Subcutaneous adipose tissue (tissue), 4 donors: Measurements from ENCODE around the gene GNA14. TPM values are rescaled to one million over a fixed set of nuclear protein-coding genes. Genes with fewer than 3 reads are reported as not detected.

Experiments
- CTCF ChIP-seq: fragments of 450-650 bp; IDR thresholded peaks from one replicate; pipeline ENCODE4 v1.5.1; 2016; ENCODE audit warnings: low read depth, mild to moderate bottlenecking, control low read depth, antibody characterized with exemption, moderate library complexity
- total RNA-seq, 4 donors: library from RNA; depleted of rRNA; stranded (reverse); fragments of >200 nt; gene quantifications; one replicate each; pipeline ENCODE4 v1.1.0, GENCODE V29; 2016

The GNA14 gene
- total RNA-seq, 4 donors from 2014 or later, result 0.98 to 6.4 (median 3.7) TPM

DNA sequence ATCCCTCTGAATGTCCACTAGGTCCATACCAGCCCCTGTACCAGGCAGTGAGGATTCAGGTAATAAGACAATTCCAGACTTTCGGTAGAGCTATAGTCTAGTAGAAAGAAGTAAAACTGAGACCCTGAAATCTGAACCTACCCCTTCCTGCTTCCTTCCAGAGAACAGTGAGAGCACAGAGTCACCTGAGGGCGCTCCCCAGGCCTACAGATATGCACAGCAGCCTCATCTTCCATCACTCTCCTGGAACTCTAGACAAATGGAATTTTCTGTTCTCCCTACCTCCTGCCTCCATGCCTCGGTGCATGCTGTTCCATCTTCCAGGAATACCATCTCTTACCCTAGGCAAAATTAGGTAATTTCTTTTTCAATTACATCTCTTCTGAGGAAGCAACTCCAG, 3.1 kb upstream of the GNA14 start:
- TF ChIP-seq CTCF, result no peak

DNA sequence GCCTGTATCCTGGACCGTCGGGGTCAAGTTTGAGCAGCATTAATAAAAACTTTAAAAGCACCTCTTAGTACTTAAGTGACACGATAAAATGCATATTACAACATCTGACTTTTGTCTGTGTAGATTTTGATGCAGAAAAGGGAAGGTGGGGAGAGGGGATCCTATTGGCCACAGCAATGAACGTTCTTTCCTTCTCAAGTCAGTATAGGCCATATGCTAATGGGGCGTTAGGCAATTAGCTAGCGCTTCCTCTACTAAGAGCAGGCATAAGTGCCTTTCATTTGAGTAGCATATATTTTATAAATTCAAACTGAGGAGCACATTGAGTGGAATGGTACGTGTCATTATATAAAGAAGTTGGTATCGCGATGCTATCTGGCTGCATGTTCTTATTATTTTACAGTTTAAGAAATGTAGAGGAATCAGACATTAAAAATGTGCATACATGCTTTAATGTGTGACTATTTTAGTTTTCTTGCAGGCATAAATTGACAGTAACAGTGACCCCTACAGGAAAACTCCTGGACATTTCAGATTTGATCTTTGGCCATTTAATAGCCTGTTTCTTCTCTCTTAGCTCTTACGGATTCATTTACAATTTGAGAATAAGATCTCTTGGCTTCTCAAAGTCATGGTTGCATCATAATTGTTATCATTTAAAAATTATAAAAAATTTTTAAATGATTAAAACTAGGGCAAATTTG, 1.1 kb upstream of the GNA14 start:
- no peak for TF ChIP-seq CTCF

DNA sequence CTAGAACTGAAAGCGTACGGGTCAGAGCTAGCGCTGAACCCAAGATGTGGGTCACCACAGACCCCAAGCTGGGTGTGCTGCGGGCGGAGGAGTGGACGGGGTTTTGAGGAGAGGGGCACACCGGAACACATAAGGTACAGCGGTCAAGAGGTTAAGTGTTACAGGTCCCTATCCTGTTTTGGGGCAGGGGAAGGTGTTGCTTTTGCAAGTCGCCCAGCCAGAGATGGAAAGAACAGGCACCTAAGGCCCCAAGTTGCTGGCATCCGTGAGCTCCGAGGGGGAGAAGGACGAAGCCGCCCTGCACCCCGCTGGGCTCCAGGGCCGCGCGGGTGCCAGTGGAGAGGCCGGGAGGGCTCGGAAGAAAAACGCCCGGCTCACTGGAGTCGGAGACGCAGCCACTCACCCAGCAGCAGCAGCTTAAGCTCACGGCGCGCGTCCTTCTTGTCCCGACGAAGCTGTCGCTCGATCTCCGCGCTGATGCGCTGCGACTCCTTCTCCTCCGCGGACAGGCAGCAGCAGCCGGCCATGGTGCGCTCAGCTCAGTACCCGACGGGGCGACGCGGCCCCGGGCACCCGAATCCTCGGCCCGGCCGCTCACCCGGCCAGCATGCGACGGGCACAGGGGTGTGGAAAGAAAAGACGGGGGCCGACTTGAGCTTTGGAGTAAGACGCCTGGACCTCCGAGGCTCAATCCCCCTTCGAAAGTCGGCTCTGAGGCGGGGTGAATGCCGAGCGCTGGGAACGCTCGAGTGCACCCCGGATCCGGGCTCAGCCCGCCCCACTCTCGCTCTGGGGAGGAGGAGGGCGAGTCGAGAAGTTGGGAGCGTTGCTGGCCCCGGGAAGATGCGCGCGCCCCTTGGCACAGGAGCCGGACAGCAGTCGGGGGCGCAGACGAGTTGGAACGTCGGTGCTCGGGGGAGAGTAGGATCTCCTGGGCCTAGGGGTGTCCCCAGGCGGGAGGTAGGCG, 572 bp downstream of the GNA14 start:
- TF ChIP-seq CTCF, result no peak

DNA sequence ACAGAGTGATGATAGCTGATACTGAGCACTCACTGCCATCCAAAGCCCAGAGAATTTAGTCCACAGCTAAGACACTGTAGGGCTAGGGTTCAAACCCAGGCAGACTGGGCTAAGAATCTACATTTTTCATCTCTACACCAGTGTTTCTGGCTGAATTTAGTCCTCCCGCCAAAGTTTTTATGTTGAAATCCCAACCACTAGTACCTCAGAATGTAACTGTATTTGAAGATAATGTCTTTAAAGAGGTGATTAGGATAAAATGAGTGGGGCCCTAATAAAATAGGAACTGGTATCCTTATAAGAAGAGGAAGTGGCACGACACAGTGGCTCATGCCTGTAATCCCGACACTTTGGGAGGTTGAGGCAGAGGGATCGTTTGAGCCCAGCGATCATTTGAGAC, 4.3 kb downstream of the GNA14 start:
- TF ChIP-seq CTCF, result no peak

DNA sequence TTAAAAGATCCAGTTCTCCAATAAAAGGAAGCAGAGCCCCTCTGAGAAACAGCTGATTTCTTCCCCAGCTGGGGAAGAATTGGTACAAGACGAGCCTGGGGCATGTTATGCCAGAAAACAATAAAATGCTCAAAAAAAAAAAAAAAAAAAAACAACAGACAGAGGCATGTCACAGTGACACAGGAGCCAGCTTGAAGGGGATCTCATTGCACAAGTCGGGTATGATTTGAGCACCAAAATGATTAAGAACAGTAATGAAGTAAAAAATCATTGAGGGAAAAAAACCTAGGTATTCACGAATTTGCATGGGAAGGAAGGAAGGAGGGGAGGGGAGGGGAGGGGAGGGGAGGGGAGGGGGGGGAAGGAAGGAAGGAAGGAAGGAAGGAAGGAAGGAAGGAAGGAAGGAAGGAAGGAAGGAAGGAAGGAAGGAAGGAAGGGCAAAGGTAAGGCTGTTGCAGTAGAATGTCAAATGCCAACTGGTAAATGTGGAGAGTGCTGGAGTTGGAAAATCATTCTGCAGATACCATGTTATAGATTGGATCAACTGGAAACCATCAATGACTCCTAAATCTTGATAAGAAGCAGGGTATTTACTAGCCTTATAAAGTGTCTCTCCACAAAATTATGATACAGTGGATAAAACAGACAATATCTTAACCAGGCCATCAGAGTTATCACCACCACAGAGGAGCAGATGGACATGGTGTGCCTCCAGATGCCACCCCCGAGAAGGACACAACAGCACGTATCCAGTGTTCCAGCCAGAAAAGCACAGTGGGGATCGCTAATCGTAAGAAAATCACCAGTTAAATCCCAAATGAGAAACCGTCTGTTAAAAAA, 7.2 kb downstream of the GNA14 start:
- TF ChIP-seq CTCF, result no peak

- TF ChIP-seq CTCF, result no peak
Measured at GRCh38 chr9:77632652-77633051, 15.5 kb downstream of the GNA14 start.
